Adrenal gland (tissue), 5 donors: Measurements from ENCODE around the gene PTPRE.

Source experiments
- POLR2A ChIP-seq, 2 donors: fragments of 450-650 bp; IDR thresholded peaks; one replicate each; pipeline ENCODE4 v1.6.1; 2017; ENCODE audit warnings: antibody characterized with exemption in 2 of 2, mild to moderate bottlenecking in 2 of 2, moderate library complexity in 1 of 2
- TF ChIP-seq, protein P1 (sequence below), 6 experiments: fragments of 450-650 bp in 4 of 6; fragments of 200-600 bp in 2 of 6; sonication (generic) in 1 of 6; IDR thresholded peaks; 1 replicate in 5 of 6; 2 replicates in 1 of 6; pipeline versions ENCODE4 v1.5.1 to v1.8.0; 2016 to 2021; ENCODE audit warnings: antibody characterized with exemption in 6 of 6, mild to moderate bottlenecking in 2 of 6, moderate library complexity in 1 of 6
- donor health status: DM: no; HTN: no; CAD: no.

DNA sequence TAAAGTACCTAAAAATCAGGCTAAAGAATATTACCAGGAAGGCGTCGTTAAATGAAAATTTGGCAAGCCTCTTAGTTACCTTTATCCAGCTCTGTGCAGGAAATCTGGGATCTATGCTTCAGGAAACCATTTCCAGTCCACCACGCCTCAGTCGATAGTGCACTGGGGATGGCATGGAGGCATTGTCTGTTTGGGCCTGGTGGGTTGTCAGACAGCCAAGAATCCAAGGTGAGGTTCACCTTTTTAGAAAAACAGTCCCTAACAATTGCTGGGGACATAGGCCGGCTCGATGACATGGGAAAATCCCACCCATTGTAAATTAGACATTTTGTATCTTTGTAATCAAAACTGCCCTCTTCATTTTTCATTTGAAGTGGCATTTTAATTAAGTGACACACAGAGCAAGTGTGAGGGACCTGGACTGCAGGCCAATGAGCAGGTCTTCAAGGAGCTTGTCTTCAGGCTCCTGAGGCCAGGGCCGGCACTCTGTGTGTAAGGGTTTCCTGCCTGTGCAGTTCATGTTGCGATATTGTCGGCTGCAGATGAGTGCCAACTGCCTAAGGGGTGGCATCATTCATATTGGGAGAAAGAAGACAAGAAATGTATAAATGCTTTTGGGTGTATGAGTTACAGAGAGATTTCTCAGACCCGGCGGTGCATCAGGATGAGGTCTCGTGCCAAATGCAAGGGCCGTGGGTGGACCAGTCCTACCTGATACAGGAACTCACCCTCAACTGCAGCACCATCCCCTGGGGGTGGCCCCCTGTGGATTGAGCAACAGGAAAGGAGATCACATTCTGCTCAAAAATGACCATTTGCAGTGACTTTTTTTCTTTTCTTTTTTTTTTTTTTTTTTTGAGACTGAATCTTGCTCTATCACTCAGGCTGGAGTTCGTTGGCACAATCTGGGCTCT lies 80.8 kb downstream of the PTPRE start:
- TF ChIP-seq, protein P1, sequence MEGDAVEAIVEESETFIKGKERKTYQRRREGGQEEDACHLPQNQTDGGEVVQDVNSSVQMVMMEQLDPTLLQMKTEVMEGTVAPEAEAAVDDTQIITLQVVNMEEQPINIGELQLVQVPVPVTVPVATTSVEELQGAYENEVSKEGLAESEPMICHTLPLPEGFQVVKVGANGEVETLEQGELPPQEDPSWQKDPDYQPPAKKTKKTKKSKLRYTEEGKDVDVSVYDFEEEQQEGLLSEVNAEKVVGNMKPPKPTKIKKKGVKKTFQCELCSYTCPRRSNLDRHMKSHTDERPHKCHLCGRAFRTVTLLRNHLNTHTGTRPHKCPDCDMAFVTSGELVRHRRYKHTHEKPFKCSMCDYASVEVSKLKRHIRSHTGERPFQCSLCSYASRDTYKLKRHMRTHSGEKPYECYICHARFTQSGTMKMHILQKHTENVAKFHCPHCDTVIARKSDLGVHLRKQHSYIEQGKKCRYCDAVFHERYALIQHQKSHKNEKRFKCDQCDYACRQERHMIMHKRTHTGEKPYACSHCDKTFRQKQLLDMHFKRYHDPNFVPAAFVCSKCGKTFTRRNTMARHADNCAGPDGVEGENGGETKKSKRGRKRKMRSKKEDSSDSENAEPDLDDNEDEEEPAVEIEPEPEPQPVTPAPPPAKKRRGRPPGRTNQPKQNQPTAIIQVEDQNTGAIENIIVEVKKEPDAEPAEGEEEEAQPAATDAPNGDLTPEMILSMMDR (IDR thresholded peaks at IDR 0.05): no peak
- no peak for TF ChIP-seq POLR2A (IDR thresholded peaks at IDR 0.05)
